ENCODE data around the gene CXADR.
"Not testable (repeated sequence)": the region's sequence is repeated elsewhere in the genome, so short reads cannot be mapped to it uniquely, and the experiment has no call there.

The CXADR gene

GRCh38 chr21:17491716-17492414, 21.0 kb upstream of the CXADR start:
- Histone ChIP-seq H3K36me3 (ENCODE audit: insufficient read depth, low read length) (no peaks in the 10 kb centered on the region), H3K4me1 (ENCODE audit: insufficient read depth, low read length) (no peaks in the 10 kb centered on the region; the same call in 1 of the 2 replicates), H3K9me3 (ENCODE audit: control insufficient read depth, insufficient read depth, low read length) (no peaks in the 10 kb centered on the region), H3K9ac (ENCODE audit: low read depth, low read length) (no peak overlapping the region)

DNA sequence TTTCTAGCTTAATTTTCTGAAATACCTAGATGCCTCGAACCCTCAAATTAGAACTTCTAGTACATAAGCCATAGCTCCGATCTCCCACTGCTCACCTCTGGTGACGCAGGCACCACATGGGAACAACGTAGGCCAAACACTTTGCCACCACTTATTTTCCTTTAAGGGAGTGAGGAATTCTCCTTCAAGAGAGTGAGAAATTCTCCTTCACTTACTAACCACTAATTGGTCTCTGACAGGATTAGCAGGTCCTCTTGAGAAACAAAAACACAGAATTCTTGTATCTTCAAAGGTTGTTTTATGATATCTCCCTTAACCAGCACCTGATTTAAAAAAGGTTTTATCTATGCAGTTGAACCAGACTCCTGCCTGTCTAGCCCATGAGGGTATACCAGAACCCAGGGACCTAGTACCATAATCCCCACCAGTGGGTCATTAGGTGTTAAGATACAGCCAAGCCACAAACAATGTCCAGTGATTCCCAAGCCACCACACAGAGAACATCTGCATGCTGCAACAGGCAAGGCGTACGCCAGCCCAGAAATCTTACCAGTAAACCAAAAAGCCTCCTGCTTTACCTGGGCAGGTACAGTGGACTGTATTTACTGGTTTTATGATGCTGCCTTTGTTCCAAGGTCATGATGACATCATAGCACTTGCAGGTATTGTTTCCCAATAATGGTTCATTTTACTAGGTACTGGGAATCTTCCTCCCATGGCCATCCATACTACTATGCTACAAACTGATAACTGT, 20.3 kb upstream of the CXADR start:
- Histone ChIP-seq H3K9me3 (ENCODE audit: control insufficient read depth, insufficient read depth, low read length) (no peaks in the 10 kb centered on the region), H3K9ac (ENCODE audit: low read depth, low read length) (no peak overlapping the region)

DNA sequence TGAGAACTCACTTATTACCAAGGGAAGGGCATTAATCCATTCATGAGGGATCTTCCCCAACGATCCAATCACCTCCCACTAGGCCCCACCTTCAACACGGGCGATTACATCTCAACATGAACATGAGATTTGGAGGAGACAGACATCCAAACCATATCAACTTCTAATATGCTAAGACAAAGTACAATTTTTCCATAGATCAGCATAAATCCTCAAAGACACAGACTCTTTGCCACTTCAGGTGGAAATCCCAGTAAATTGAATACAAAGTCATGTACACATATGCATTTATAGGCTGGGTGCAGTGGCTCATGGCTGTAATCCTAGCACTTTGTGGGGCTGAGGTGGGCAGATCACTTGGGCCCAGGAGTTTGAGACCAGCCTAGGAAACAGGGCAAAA, 18.8 kb upstream of the CXADR start:
- Histone ChIP-seq H3K9me3 (ENCODE audit: control insufficient read depth, insufficient read depth, low read length) (no peaks in the 10 kb centered on the region), H3K36me3 (ENCODE audit: insufficient read depth, low read length) (no peaks in the 10 kb centered on the region), H3K4me1 (ENCODE audit: insufficient read depth, low read length) (no peaks in the 10 kb centered on the region; the same call in 1 of the 2 replicates), H3K9ac (ENCODE audit: low read depth, low read length) (no peak overlapping the region)

More for the DNA sequence above, 20.3 kb upstream of the CXADR start:
- H3K36me3 ChIP-seq (ENCODE audit: insufficient read depth, low read length): no peaks in the 10 kb centered on the region
- no peaks in the 10 kb centered on the region; the same call in 1 of the 2 replicates for H3K4me1 ChIP-seq (ENCODE audit: insufficient read depth, low read length)

DNA sequence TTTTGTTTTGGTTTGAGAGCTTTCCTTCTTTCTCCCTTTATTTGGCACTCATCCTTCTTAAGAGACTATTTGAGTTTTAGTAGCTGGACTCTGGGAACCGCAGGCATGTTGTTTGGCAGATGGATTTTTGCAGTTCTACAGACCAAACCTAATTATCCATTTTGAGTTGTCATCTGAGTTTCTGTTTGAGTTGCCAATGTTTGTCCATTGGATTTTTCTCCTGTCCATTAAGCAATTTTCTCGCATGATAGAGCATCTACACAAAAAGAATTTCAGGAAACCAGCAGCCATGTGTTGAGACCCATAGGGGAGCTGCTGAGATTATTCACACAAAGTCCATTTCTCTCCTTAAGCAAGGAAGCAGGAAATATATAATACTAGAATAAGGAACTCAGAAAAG, 17.2 kb upstream of the CXADR start:
- Histone ChIP-seq H3K9me3 (ENCODE audit: control insufficient read depth, insufficient read depth, low read length) (no peaks in the 10 kb centered on the region), H3K36me3 (ENCODE audit: insufficient read depth, low read length) (no peaks in the 10 kb centered on the region), H3K9ac (ENCODE audit: low read depth, low read length) (no peak overlapping the region), H3K4me1 (ENCODE audit: insufficient read depth, low read length) (no peaks in the 10 kb centered on the region; the same call in 1 of the 2 replicates)

DNA sequence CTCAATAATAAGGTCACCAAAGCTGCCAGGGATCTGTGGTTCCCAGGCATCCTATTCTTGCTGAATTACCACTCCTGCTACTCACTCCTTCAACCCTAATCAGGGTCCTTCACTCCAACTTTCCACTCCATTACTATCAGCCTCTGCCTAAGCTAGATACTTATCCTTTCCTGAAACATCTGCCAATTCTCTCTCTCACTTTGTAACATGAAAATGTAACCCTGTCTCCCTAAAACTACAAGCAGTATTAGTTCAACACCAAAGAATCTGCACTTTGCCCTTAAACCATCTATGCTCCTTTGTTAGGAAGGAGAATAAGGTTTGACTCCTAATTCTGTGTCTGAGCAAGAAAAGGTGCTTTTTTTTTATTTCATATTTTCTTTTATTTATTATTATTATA, 15.5 kb upstream of the CXADR start:
- Histone ChIP-seq H3K36me3 (ENCODE audit: insufficient read depth, low read length) (no peaks in the 10 kb centered on the region), H3K9ac (ENCODE audit: low read depth, low read length) (no peak overlapping the region), H3K9me3 (ENCODE audit: control insufficient read depth, insufficient read depth, low read length) (no peaks in the 10 kb centered on the region), H3K4me1 (ENCODE audit: insufficient read depth, low read length) (no peaks in the 10 kb centered on the region; the same call in 1 of the 2 replicates)

GRCh38 chr21:17498586-17498985, 14.3 kb upstream of the CXADR start:
- Histone ChIP-seq H3K9ac (ENCODE audit: low read depth, low read length) (no peak overlapping the region), H3K36me3 (ENCODE audit: insufficient read depth, low read length) (no peaks in the 10 kb centered on the region), H3K4me1 (ENCODE audit: insufficient read depth, low read length) (no peaks in the 10 kb centered on the region), H3K9me3 (ENCODE audit: control insufficient read depth, insufficient read depth, low read length) (no peaks in the 10 kb centered on the region)

DNA sequence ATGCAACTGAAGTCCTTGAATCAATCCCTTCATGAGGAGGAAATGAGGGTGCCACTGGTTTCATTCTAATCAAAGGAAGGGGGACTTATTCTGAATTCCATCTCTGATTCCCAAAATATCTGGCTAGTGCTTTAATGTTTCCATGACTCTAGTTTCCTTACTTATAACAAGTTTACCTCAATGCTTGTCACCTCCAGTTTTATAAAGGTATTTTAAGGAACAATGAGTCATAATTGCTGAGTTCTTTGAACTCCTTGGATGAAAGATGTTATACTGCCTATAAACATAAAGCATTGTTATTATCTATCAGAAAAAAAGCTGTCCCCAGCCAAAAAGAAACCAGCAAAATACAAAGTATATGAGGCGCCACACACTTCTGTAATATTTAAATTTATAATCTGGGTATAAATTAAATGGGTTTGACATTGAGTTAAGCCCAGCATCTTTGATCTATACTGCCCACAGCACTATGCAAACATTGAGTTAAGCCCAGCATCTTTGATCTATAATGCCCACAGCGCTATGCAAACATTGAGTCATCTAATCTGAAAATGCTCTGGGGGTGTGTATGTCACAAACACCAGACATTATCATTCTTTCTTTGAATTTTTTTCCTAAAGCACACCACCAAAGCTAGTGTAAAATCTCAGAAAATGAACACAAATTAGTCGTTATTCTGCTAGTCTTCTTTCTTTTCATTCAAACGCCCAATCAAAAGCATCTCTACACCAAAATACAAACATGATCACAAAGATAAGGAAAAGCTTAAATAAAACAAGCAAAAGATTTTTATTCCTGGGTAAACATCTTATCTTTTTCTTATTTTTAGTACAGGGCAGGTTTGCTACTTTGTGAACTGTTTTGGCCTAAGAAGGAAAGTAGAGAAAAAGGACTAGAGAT, 11.5 kb upstream of the CXADR start:
- no peaks in the 10 kb centered on the region for H3K9me3 ChIP-seq (ENCODE audit: control insufficient read depth, insufficient read depth, low read length)
- H3K9ac ChIP-seq (ENCODE audit: low read depth, low read length): no peak overlapping the region
- no peaks in the 10 kb centered on the region for H3K36me3 ChIP-seq (ENCODE audit: insufficient read depth, low read length)
- H3K4me1 ChIP-seq (ENCODE audit: insufficient read depth, low read length): no peaks in the 10 kb centered on the region

- not testable (repeated sequence) for H3K9me3 ChIP-seq (ENCODE audit: control insufficient read depth, insufficient read depth, low read length); H3K4me1 ChIP-seq (ENCODE audit: insufficient read depth, low read length); H3K36me3 ChIP-seq (ENCODE audit: insufficient read depth, low read length); H3K9ac ChIP-seq (ENCODE audit: low read depth, low read length)
Observed at GRCh38 chr21:17502985-17503384, 9.9 kb upstream of the CXADR start.

- Histone ChIP-seq H3K9me3 (ENCODE audit: control insufficient read depth, insufficient read depth, low read length) (no peaks in the 10 kb centered on the region), H3K36me3 (ENCODE audit: insufficient read depth, low read length) (no peaks in the 10 kb centered on the region), H3K4me1 (ENCODE audit: insufficient read depth, low read length) (no peaks in the 10 kb centered on the region), H3K9ac (ENCODE audit: low read depth, low read length) (no peak overlapping the region)
Observed at GRCh38 chr21:17506951-17507350, 5.9 kb upstream of the CXADR start.

DNA sequence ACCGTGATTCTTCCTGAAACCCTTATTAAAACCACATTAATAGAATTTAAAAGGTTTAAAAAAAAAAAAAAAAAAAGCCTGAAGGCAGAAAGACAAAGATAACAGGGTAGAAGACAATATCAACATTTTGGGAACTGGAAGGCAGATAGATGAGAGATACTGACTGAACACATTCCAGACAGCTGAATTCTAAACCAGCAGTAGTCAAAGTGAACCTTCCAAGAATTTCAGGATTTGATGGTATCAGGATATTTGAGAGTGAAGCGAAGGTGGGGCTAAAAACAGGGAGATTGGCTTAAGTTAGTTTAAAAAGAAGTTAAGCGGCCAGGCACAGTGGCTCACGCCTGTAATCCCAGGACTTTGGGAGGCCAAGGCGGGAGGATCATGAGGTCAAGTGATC, 5.3 kb upstream of the CXADR start:
- H3K36me3 ChIP-seq (ENCODE audit: insufficient read depth, low read length): no peaks in the 10 kb centered on the region
- no peak overlapping the region for H3K9ac ChIP-seq (ENCODE audit: low read depth, low read length)
- no peaks in the 10 kb centered on the region for H3K9me3 ChIP-seq (ENCODE audit: control insufficient read depth, insufficient read depth, low read length)
- H3K4me1 ChIP-seq (ENCODE audit: insufficient read depth, low read length): no peaks in the 10 kb centered on the region

- Histone ChIP-seq H3K9me3 (ENCODE audit: control insufficient read depth, insufficient read depth, low read length) (no peaks in the 10 kb centered on the region), H3K36me3 (ENCODE audit: insufficient read depth, low read length) (0 out of 2 replicates have a peak, but pooled peaks cover 2% of the 10 kb centered on the region), H3K4me1 (ENCODE audit: insufficient read depth, low read length) (peaks cover 14% of the 10 kb centered on the region), H3K9ac (ENCODE audit: low read depth, low read length) (peak overlapping the region; percentile 63)
Observed at GRCh38 chr21:17513214-17514123, 626 bp downstream of the CXADR start.

DNA sequence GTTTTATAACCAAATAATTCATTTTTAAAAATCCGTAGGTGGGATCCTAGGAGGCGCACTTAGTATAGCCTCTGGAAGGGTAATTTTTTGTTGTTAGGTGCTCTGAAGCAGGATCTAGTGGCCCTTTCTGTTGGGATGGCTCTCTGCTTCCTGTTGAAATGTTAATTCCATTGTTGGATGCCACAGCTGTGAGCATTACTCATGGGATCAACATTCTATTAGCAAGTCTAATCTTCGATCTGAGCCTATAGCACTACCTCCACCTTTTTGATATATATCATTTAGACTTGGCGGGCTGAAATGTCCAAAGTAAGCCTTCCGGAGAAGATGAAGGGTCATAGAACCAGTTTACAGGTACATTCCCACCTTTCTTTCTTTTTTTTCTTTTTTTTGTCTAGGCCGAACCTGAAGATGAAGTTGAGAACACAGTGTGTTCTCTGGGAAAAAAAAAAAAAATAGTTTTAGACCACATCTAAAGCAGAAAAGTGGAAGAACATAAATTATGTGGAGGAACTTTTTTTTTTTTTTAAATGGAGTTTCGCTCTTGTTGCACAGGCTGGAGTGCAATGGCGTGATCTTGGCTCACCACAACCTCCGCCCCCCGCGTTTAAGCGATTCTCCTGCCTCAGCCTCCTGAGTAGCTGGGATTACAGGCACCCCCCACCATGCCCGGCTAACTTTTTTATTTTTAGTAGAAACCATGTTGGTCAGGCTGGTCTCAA, 1.4 kb downstream of the CXADR start:
- no peaks in the 10 kb centered on the region for H3K9me3 ChIP-seq (ENCODE audit: control insufficient read depth, insufficient read depth, low read length)
- H3K9ac ChIP-seq (ENCODE audit: low read depth, low read length): peak overlapping the region; percentile 63
- 0 out of 2 replicates have a peak, but pooled peaks cover 5% of the 10 kb centered on the region for H3K36me3 ChIP-seq (ENCODE audit: insufficient read depth, low read length)
- peaks cover 18% of the 10 kb centered on the region for H3K4me1 ChIP-seq (ENCODE audit: insufficient read depth, low read length)

- not testable (repeated sequence) for H3K9me3 ChIP-seq (ENCODE audit: control insufficient read depth, insufficient read depth, low read length); H3K36me3 ChIP-seq (ENCODE audit: insufficient read depth, low read length); H3K9ac ChIP-seq (ENCODE audit: low read depth, low read length)
- H3K4me1 ChIP-seq (ENCODE audit: insufficient read depth, low read length): peaks cover 34% of the 10 kb centered on the region
Observed at GRCh38 chr21:17517008-17517407, 4.2 kb downstream of the CXADR start.
